ENCODE measurements around the gene MAST4. TPM values are rescaled to one million over a fixed set of nuclear protein-coding genes. Genes with fewer than 3 reads are reported as not detected.
A peak's percentile ranks its signal among the peaks of the same experiment; 100 is the strongest.
"Not testable (repeated sequence)": the region's sequence is repeated elsewhere in the genome, so short reads cannot be mapped to it uniquely, and the experiment has no call there.

The MAST4 gene
- total RNA-seq, 2 donors from 2014 or later = 15.9 to 53.1 TPM

DNA sequence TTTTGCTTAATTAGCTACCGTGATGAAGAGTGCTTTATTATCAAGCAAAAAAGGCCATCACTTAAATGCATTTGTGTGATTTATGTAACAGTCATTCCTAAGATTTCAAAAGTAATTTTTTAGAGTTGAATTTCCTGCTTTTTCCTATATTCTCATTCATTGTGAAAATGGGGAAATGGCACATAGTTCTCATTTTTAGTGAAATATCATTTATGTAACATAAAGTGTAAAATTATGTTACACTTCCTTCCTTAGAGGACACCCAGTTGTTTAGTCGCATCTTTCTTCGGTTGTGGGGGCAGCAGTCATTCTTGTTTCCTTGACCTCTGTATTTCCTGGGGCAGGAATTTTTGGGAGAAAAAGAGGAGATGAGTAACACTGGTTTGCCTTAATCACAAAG, 142.8 kb downstream of the MAST4 start:
- no peak overlapping the region for H3K27ac Mint-ChIP-seq
- H3K9me3 Mint-ChIP-seq = no peaks in the 10 kb centered on the region
- no peaks in the 10 kb centered on the region for H3K36me3 Mint-ChIP-seq
- ATAC-seq (no peak), DNase-seq (ENCODE audit: low spot score) (no peak)
- peaks cover 8 to 17% of the 10 kb centered on the region in 2 donors for H3K27me3 Mint-ChIP-seq
- H3K4me3 Mint-ChIP-seq = no peak overlapping the region
- peaks cover 0 to 10% of the 10 kb centered on the region in 2 donors for H3K4me1 Mint-ChIP-seq (ENCODE audit: low read depth in 2 of 2)

DNA sequence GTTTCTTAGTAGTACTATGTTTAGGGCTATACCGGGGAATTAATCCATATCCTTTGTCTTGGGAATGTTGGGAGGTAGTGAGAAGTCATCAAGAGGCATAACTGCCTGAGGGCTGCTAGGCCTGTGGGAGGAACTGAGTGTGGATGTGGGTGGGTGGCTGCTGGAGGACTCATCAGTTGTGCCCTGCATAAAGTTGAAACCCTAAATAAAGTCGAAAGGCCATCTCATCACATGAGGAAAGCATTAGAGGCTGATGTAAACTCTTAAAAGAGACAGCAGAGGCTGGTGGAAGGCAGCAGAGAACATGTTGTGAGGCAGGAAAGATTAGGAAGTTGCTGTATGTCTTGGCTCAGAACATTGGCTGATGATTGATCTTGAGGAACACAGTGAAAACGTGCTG, 143.8 kb downstream of the MAST4 start:
- Mint-ChIP-seq H3K27me3 (peaks cover 8 to 25% of the 10 kb centered on the region in 2 donors), H3K9me3 (no peaks in the 10 kb centered on the region), H3K36me3 (no peaks in the 10 kb centered on the region), H3K4me3 (no peak overlapping the region), H3K4me1 (ENCODE audit: low read depth in 2 of 2) (peaks cover 0 to 10% of the 10 kb centered on the region in 2 donors), H3K27ac (no peak overlapping the region)
- DNase-seq (ENCODE audit: low spot score) (no peak), ATAC-seq (no peak)

GRCh38 chr5:66741394-66741793, 145.2 kb downstream of the MAST4 start:
- ATAC-seq (no peak), DNase-seq (ENCODE audit: low spot score) (no peak)
- Mint-ChIP-seq H3K4me1 (ENCODE audit: low read depth in 2 of 2) (peaks cover 0 to 10% of the 10 kb centered on the region in 2 donors), H3K36me3 (no peaks in the 10 kb centered on the region), H3K4me3 (no peak overlapping the region), H3K9me3 (no peaks in the 10 kb centered on the region), H3K27ac (no peak overlapping the region), H3K27me3 (peaks cover 5 to 36% of the 10 kb centered on the region in 2 donors)

DNA sequence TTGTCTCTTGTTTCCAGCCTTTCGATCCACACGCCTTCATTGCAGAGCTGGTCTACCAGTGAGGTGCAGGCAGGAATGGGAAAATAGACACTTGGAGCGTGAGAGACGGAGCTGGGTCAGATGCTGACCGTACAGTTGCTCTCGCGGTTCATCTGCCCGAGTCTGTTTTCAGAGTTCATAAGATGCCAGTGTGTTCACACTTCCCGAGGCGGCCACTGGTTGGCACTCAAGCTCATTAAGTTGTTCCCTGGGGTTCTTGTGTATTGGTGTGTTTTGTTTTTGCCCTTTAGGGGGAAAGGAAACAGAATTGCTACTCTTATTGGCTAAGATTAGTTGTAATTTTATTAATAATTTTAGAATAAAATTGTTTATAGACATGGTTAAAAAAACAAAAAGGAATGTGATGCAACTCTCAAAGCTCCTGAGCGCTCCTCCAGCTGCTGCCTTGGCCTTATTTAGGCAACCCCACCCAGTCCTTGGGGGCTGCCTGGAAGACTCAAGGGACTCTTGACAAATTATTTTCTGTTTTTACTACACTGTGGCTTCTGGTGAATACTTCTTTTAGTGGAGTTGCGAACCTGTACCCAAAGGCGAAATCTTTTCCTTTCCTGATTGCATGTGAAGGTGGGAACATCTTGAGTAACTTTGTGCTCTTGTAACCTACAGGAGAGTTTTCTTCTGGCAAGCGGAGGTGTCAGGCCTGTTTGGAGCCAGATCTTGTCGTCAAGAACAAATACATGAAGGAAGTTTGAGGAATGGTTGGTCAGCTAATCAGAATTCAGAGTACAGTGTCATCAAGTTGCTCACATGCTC, 146.1 kb downstream of the MAST4 start:
- H3K27me3 Mint-ChIP-seq = peaks cover 8 to 39% of the 10 kb centered on the region in 2 donors
- H3K27ac Mint-ChIP-seq = no peak overlapping the region
- ATAC-seq = no peak
- no peak for DNase-seq (ENCODE audit: low spot score)
- H3K4me3 Mint-ChIP-seq = no peak overlapping the region
- peaks cover 0 to 10% of the 10 kb centered on the region in 2 donors for H3K4me1 Mint-ChIP-seq (ENCODE audit: low read depth in 2 of 2)
- peaks cover 2% of the 10 kb centered on the region for H3K9me3 Mint-ChIP-seq
- H3K36me3 Mint-ChIP-seq = no peaks in the 10 kb centered on the region

DNA sequence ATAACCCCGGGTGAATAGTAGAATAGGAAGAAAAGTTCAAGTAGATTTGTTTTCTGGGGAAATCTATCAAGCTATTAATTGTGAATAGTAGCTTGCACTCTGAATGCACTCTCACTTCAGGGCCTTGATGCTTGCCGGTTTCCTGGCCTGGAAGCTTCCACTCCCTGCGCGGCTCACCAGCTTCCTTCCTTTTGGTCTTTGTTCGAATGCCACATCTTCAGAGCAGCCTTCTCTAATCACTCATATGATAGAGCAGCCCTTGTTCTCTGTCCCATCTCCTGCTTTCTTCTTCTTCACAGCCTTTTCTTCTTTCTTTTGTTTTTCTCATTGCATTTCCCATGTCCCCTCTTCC, 146.7 kb downstream of the MAST4 start:
- H3K27ac Mint-ChIP-seq = no peak overlapping the region
- H3K36me3 Mint-ChIP-seq = no peaks in the 10 kb centered on the region
- ATAC-seq (no peak), DNase-seq (ENCODE audit: low spot score) (no peak)
- peaks cover 8 to 34% of the 10 kb centered on the region in 2 donors for H3K27me3 Mint-ChIP-seq
- H3K9me3 Mint-ChIP-seq = peaks cover 2% of the 10 kb centered on the region
- no peak overlapping the region for H3K4me3 Mint-ChIP-seq
- H3K4me1 Mint-ChIP-seq (ENCODE audit: low read depth in 2 of 2) = peaks cover 0 to 10% of the 10 kb centered on the region in 2 donors

- no peak overlapping the region for H3K4me3 Mint-ChIP-seq
- DNase-seq (ENCODE audit: low spot score) (no peak), ATAC-seq (peak in 1 of 2 donors; percentile 34)
- H3K9me3 Mint-ChIP-seq = peaks cover 2% of the 10 kb centered on the region
- peaks cover 0 to 10% of the 10 kb centered on the region in 2 donors for H3K4me1 Mint-ChIP-seq (ENCODE audit: low read depth in 2 of 2)
- H3K27ac Mint-ChIP-seq = no peak overlapping the region
- no peaks in the 10 kb centered on the region for H3K36me3 Mint-ChIP-seq
- peaks cover 9 to 34% of the 10 kb centered on the region in 2 donors for H3K27me3 Mint-ChIP-seq
Measured at GRCh38 chr5:66743344-66743743, 147.2 kb downstream of the MAST4 start.

- Mint-ChIP-seq H3K9me3 (peaks cover 2% of the 10 kb centered on the region), H3K4me1 (ENCODE audit: low read depth in 2 of 2) (peaks cover 0 to 10% of the 10 kb centered on the region in 2 donors), H3K36me3 (no peaks in the 10 kb centered on the region), H3K4me3 (no peak overlapping the region), H3K27ac (no peak overlapping the region), H3K27me3 (peaks cover 13 to 34% of the 10 kb centered on the region in 2 donors)
- DNase-seq (ENCODE audit: low spot score) (no peak), ATAC-seq (no peak)
Measured at GRCh38 chr5:66744040-66744439, 147.8 kb downstream of the MAST4 start.

DNA sequence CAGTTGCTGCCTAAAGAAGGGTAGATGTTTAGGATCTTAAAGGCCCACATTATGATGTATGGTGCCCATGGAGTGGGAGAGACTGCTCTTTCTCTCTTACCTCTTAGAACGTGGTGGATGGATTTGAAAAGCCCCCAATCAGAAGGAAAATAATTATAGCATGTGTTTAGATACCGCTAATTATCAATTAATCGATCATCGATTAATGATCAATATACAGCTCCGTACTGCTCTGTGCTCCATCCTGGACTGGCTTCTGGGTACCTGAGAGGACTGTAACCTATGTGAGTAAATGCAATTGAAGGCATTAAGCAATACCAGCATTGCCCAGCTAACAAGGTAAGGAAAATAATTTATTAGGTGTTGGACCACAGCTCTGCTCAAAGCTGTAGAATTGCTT, 149.1 kb downstream of the MAST4 start:
- no peaks in the 10 kb centered on the region for H3K36me3 Mint-ChIP-seq

DNA sequence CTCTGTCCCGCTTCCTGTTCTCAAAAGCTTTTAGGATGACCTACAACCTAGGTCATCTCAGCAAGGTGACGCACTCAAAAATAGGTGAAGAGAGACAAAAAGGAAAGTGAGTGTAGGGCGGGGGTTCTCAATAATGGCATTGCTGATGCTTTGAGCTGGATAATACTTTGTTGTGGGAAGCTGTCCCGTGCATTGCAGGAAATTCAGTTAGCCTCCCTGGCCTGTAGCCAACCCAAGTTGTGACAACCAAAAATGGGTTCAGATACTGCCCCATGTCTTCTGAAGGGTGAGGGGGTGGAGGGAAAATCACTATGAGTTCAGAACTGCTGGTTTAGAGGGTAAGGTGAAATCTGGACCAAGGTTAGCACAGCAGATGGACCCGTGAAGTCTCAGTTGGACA, 151.4 kb downstream of the MAST4 start:
- peaks cover 0 to 8% of the 10 kb centered on the region in 2 donors for H3K4me1 Mint-ChIP-seq (ENCODE audit: low read depth in 2 of 2)
- no peak for ATAC-seq
- peaks cover 8 to 31% of the 10 kb centered on the region in 2 donors for H3K27me3 Mint-ChIP-seq
- no peak overlapping the region for H3K4me3 Mint-ChIP-seq
- no peak overlapping the region for H3K27ac Mint-ChIP-seq
- DNase-seq (ENCODE audit: low spot score) = no peak
- H3K9me3 Mint-ChIP-seq = peaks cover 2% of the 10 kb centered on the region
- H3K36me3 Mint-ChIP-seq = no peaks in the 10 kb centered on the region

More for the DNA sequence above, 149.1 kb downstream of the MAST4 start:
- ATAC-seq (no peak), DNase-seq (ENCODE audit: low spot score) (no peak)
- Mint-ChIP-seq H3K27me3 (peaks cover 10 to 34% of the 10 kb centered on the region in 2 donors), H3K27ac (no peak overlapping the region), H3K9me3 (peaks cover 2% of the 10 kb centered on the region), H3K4me3 (no peak overlapping the region), H3K4me1 (ENCODE audit: low read depth in 2 of 2) (peaks cover 0 to 10% of the 10 kb centered on the region in 2 donors)

- H3K27ac Mint-ChIP-seq; ATAC-seq; H3K4me3 Mint-ChIP-seq; H3K9me3 Mint-ChIP-seq; H3K36me3 Mint-ChIP-seq; H3K4me1 Mint-ChIP-seq (ENCODE audit: low read depth in 2 of 2); DNase-seq (ENCODE audit: low spot score): not testable (repeated sequence)
- H3K27me3 Mint-ChIP-seq = peaks cover 27 to 32% of the 10 kb centered on the region in 2 donors
Measured at GRCh38 chr5:66752668-66753067, 156.5 kb downstream of the MAST4 start.

- peaks cover 26 to 49% of the 10 kb centered on the region in 2 donors for H3K27me3 Mint-ChIP-seq
Measured at GRCh38 chr5:66757219-66757833, 161.1 kb downstream of the MAST4 start.

DNA sequence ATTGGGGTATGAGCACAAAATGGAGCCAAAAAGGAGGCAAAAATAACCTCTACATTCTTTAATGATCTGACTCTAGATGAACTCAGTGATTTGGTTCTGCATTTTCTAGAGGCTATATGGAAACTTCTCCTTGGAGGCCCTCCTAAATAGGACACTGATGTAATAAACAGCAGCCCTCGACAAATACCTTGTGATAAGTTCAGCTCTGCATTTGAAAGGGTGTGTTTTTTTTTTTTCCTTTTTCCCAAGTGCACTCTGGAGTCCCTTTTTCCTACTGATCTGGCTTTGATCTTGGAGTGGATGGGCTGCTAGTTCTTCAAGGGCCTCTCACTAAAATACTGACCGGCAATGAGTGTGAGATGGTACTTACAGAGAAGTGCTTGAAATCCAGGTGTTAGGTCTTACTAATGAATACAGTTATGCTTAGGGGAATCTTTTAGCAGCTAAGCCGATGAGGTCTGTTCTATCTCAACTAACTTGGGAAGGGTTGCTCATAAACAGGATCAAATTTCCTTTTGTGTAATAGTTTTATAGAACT, 161.7 kb downstream of the MAST4 start:
- ATAC-seq (no peak), DNase-seq (ENCODE audit: low spot score) (no peak)
- Mint-ChIP-seq H3K4me1 (ENCODE audit: low read depth in 2 of 2) (no peaks in the 10 kb centered on the region), H3K27me3 (peaks cover 26 to 49% of the 10 kb centered on the region in 2 donors), H3K36me3 (no peaks in the 10 kb centered on the region), H3K27ac (no peak overlapping the region), H3K4me3 (no peak overlapping the region), H3K9me3 (no peaks in the 10 kb centered on the region)

More at GRCh38 chr5:66757219-66757833, 161.1 kb downstream of the MAST4 start:
- Mint-ChIP-seq H3K4me3 (no peak overlapping the region), H3K4me1 (ENCODE audit: low read depth in 2 of 2) (no peaks in the 10 kb centered on the region), H3K36me3 (no peaks in the 10 kb centered on the region), H3K9me3 (no peaks in the 10 kb centered on the region), H3K27ac (no peak overlapping the region)
- no peak for ATAC-seq
- DNase-seq (ENCODE audit: low spot score) = no peak

DNA sequence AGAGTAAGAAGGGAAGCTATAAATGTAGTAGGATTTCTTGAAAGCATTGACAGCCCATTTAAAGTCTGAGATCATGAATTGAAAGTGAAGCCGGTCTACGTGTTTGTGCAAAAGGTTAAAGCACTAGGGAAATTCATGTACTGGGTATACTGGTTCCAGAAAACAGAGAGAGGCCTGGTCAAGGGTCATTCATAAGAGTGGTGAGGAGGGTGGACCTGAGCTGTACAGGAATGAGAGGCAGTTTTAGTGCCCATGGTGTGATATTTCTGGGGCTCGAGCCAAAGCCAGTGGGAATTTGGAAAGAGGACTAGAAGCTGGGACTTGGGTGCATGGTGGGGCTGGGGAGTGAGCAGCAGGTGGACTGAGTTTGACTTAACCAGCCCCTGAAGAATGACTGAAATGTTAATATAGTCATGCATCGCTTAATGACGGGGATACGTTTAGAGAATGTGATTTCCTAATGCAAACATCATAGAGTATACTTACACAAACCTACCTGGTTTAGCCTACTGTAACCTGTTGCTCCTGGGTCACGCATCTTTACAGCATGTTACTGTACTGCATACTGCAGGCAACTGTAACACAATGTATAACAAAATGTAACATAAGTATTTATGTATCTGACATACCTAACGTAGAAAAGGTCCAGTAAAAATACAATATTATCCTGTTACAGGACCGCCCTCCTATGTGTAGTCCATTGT, 173.0 kb downstream of the MAST4 start:
- H3K27me3 Mint-ChIP-seq = peaks cover 14 to 32% of the 10 kb centered on the region in 2 donors
- no peaks in the 10 kb centered on the region for H3K9me3 Mint-ChIP-seq
- peaks cover 0 to 4% of the 10 kb centered on the region in 2 donors for H3K4me1 Mint-ChIP-seq (ENCODE audit: low read depth in 2 of 2)
- DNase-seq (ENCODE audit: low spot score) (no peak), ATAC-seq (peak in 1 of 2 donors; percentile 8)
- no peaks in the 10 kb centered on the region for H3K36me3 Mint-ChIP-seq
- no peak overlapping the region for H3K4me3 Mint-ChIP-seq
- H3K27ac Mint-ChIP-seq = no peak overlapping the region

All from natural killer cell treated with Interleukin-12 subunit alpha and Interleukin-12 subunit beta and Interleukin-15 and Interleukin-18, amount 100 ng/mL, for 72 hours (primary cell).